HG03280 (cell line): ENCODE results near the gene ENKD1.

Source experiments
- ATAC-seq: cut with Tn5 transposase; IDR thresholded peaks from one replicate; pipeline ENCODE4 v1.9.1; 2021; ENCODE audit warnings: mild to moderate bottlenecking, moderate library complexity; ENCODE audit not compliant: unreplicated experiment

ENKD1 gene

GRCh38 chr16:67651847-67652246 is 14.7 kb downstream of the ENKD1 start:
- ATAC-seq, result no peak

GRCh38 chr16:67651039-67651438 is 15.5 kb downstream of the ENKD1 start:
- no peak for ATAC-seq

GRCh38 chr16:67650023-67650422 is 16.5 kb downstream of the ENKD1 start:
- no peak for ATAC-seq

GRCh38 chr16:67649494-67649931 is 17.0 kb downstream of the ENKD1 start:
- no peak for ATAC-seq

GRCh38 chr16:67648764-67649407 is 17.7 kb downstream of the ENKD1 start:
- ATAC-seq, result no peak

GRCh38 chr16:67648088-67648763 is 18.3 kb downstream of the ENKD1 start:
- no peak for ATAC-seq

- ATAC-seq, result no peak
These were observed 18.9 kb downstream of the ENKD1 start for GRCh38 chr16:67647681-67648080.

GRCh38 chr16:67647111-67647651 is 19.4 kb downstream of the ENKD1 start:
- no peak for ATAC-seq

- no peak for ATAC-seq
These were observed 21.0 kb downstream of the ENKD1 start for GRCh38 chr16:67645397-67646121.

- ATAC-seq, result no peak
These were observed 22.5 kb downstream of the ENKD1 start for GRCh38 chr16:67644038-67644437.

GRCh38 chr16:67641779-67642708 is 24.5 kb downstream of the ENKD1 start:
- ATAC-seq, result no peak

GRCh38 chr16:67637625-67638024 is 28.9 kb downstream of the ENKD1 start:
- no peak for ATAC-seq

GRCh38 chr16:67636713-67637112 is 29.8 kb downstream of the ENKD1 start:
- ATAC-seq, result no peak

GRCh38 chr16:67632415-67633172 is 34.0 kb downstream of the ENKD1 start:
- no peak for ATAC-seq

- no peak for ATAC-seq
These were observed 38.3 kb downstream of the ENKD1 start for GRCh38 chr16:67628216-67628615.

- no peak for ATAC-seq
These were observed 52.7 kb downstream of the ENKD1 start for GRCh38 chr16:67613808-67614207.
